GM12878 (cell line): Measurements from ENCODE around the gene CSTPP1. TPM values are rescaled to one million over a fixed set of nuclear protein-coding genes. Genes with fewer than 3 reads are reported as not detected.

Source experiments
- BACH1 ChIP-seq: fragments of 450-650 bp; IDR thresholded peaks from 2 replicates; pipeline ENCODE4 v1.6.1; 2017; ENCODE audit warnings: mild to moderate bottlenecking, borderline replicate concordance
- CBFB ChIP-seq: IDR thresholded peaks from 2 replicates; pipeline ENCODE4 v1.6.1; 2016; ENCODE audit warnings: antibody characterized with exemption, low read depth
- CHD1 ChIP-seq: IDR thresholded peaks from 2 replicates; pipeline ENCODE4 v1.6.1; 2012; ENCODE audit warnings: low read depth, low read length, improper control_type of control experiment
- ESRRA ChIP-seq: IDR thresholded peaks from 2 replicates; pipeline ENCODE4 v1.6.1; 2012; ENCODE audit warnings: mild to moderate bottlenecking, low read length, improper control_type of control experiment
- JUNB ChIP-seq: IDR thresholded peaks from 2 replicates; pipeline ENCODE4 v1.6.1; 2016; ENCODE audit warnings: antibody characterized with exemption, mild to moderate bottlenecking
- LARP7 ChIP-seq: fragments of 450-650 bp; IDR thresholded peaks from 2 replicates; pipeline ENCODE4 v1.6.1; 2017; ENCODE audit warnings: mild to moderate bottlenecking
- MEF2B ChIP-seq: fragments of 450-650 bp; IDR thresholded peaks from 2 replicates; pipeline ENCODE4 v1.6.1; 2018; ENCODE audit warnings: mild to moderate bottlenecking, moderate library complexity; ENCODE audit not compliant: partially characterized antibody, poor library complexity, severe bottlenecking
- NR2C2 ChIP-seq: IDR thresholded peaks from 2 replicates; pipeline ENCODE4 v1.6.1; 2011; ENCODE audit warnings: borderline replicate concordance, low read depth; ENCODE audit not compliant: control insufficient read depth, insufficient read length
- NRF1 ChIP-seq: conservative IDR thresholded peaks from 2 replicates; pipeline ENCODE4 v1.6.1; 2011; ENCODE audit warnings: mild to moderate bottlenecking, low read depth, low read length, improper control_type of control experiment
- PKNOX1 ChIP-seq: fragments of 450-650 bp; IDR thresholded peaks from 2 replicates; pipeline ENCODE4 v1.6.1; 2016; ENCODE audit warnings: mild to moderate bottlenecking
- RB1 ChIP-seq: fragments of 450-650 bp; formaldehyde crosslinking; IDR thresholded peaks from 2 replicates; pipeline ENCODE4 v1.6.1; 2017; ENCODE audit warnings: mild to moderate bottlenecking, borderline replicate concordance
- RELB ChIP-seq: fragments of 450-650 bp; IDR thresholded peaks from 2 replicates; pipeline ENCODE4 v1.6.1; 2017; ENCODE audit warnings: low read depth, mild to moderate bottlenecking, moderate library complexity
- RUNX3 ChIP-seq: IDR thresholded peaks from 2 replicates; pipeline ENCODE4 v1.6.1; 2012; ENCODE audit warnings: low read length, inconsistent platforms
- USF2 ChIP-seq: IDR thresholded peaks from 2 replicates; pipeline ENCODE4 v1.6.1; 2011; ENCODE audit warnings: low read depth, low read length, improper control_type of control experiment, borderline replicate concordance
- ZNF217 ChIP-seq: fragments of 450-650 bp; IDR thresholded peaks from 2 replicates; pipeline ENCODE4 v1.6.1; 2017; ENCODE audit warnings: antibody characterized with exemption, mild to moderate bottlenecking
- ZNF592 ChIP-seq: fragments of 450-650 bp; IDR thresholded peaks from 2 replicates; pipeline ENCODE4 v1.6.1; 2017; ENCODE audit warnings: mild to moderate bottlenecking, moderate library complexity
- ZNF687 ChIP-seq: fragments of 450-650 bp; IDR thresholded peaks from 2 replicates; pipeline ENCODE4 v1.6.1; 2017; ENCODE audit warnings: mild to moderate bottlenecking, moderate library complexity
- ZSCAN29 ChIP-seq: fragments of 450-650 bp; IDR thresholded peaks from 2 replicates; pipeline ENCODE4 v1.6.1; 2017; ENCODE audit warnings: mild to moderate bottlenecking, moderate library complexity
- polyA plus RNA-seq, 11 experiments: library from polyadenylated mRNA; depleted of rRNA in 4 of 11; unstranded in 6 of 11; stranded (reverse) in 5 of 11; fragments of >200 nt; fragmentation: Nextera tagmentation in 4 of 11; fragmentation: Illumina TruSeq in 1 of 11; extraction: Ambion mirVana in 4 of 11; extraction: Trizol in 1 of 11; gene quantifications; 1 replicate in 1 of 11; 2 replicates in 10 of 11; pipeline versions ENCODE4 v1.2.1 to v1.2.3, GENCODE V29; 2011 to 2016; ENCODE audit warnings: inconsistent platforms in 2 of 11, missing spikeins in 2 of 11, low read depth in 1 of 11
- total RNA-seq, 4 experiments: library from RNA; depleted of rRNA in 3 of 4; stranded (reverse); fragments of >200 nt in 3 of 4; fragmentation: Illumina TruSeq in 1 of 4; extraction: Trizol in 1 of 4; gene quantifications; 2 replicates each; pipeline versions ENCODE4 v1.2.1 to v1.2.3, GENCODE V29; 2013 to 2021

The CSTPP1 gene
- total and polyA plus RNA-seq, 10 of the 15 experiments (the other 5 are each of a cell fraction or from before 2014, with no cell fraction given), result 7.1 to 23.4 (median 17.5) TPM

- no peak for TF ChIP-seq ZNF687
- peak; percentile 66 for TF ChIP-seq RUNX3
- no peak for TF ChIP-seq ZSCAN29
- no peak for TF ChIP-seq RB1
- 0 out of 2 replicates have a peak, but pooled peaks have one; percentile 36 for TF ChIP-seq CHD1
- peak; percentile 99 for TF ChIP-seq RELB
- TF ChIP-seq ZNF217, result no peak
- no peak for TF ChIP-seq NR2C2
- no peak for TF ChIP-seq USF2
- no peak for TF ChIP-seq LARP7
- TF ChIP-seq BACH1, result peak; percentile 19; the same call in 1 of the 2 replicates
- TF ChIP-seq NRF1, result no peak
- TF ChIP-seq PKNOX1, result peak; percentile 95
- no peak for TF ChIP-seq ESRRA
- TF ChIP-seq ZNF592, result no peak
- 0 out of 2 replicates have a peak, but pooled peaks have one; percentile 24 for TF ChIP-seq CBFB
- TF ChIP-seq JUNB, result no peak
- TF ChIP-seq MEF2B, result no peak
These were observed 240.0 kb downstream of the CSTPP1 start, which contains the start of gene ARFGAP2 (continued) for GRCh38 chr11:47176328-47177228.
